ENCODE results near the gene SLC4A5.

The SLC4A5 gene

DNA sequence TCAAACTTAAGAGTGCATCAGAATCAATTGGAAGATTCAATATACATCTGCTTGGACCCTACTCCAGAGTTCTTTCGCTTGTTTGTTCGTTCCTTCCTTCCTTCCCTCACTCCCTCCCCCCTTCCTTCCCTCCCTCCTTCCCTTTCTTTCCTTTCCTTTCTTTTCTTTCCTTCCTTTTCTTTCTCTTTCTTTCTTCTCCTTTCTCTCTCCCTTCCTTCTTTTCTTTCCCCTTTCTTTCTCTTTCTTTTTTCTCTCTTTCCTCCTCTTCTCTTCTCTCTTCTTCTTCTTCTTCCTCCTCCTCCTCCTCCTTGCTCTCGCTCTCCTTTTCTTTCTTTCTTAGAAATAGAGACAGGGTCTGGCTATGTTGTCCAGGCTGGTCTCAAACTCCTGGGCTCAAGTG lies 98.9 kb downstream of the SLC4A5 start:
- in situ Hi-C loops (cut with MboI; ENCODE audit: low pct_unique_long_range_greater_than_20kb, low sequenced_read_pairs, unreplicated experiment), result no loop called here
- TF ChIP-seq, protein P1, sequence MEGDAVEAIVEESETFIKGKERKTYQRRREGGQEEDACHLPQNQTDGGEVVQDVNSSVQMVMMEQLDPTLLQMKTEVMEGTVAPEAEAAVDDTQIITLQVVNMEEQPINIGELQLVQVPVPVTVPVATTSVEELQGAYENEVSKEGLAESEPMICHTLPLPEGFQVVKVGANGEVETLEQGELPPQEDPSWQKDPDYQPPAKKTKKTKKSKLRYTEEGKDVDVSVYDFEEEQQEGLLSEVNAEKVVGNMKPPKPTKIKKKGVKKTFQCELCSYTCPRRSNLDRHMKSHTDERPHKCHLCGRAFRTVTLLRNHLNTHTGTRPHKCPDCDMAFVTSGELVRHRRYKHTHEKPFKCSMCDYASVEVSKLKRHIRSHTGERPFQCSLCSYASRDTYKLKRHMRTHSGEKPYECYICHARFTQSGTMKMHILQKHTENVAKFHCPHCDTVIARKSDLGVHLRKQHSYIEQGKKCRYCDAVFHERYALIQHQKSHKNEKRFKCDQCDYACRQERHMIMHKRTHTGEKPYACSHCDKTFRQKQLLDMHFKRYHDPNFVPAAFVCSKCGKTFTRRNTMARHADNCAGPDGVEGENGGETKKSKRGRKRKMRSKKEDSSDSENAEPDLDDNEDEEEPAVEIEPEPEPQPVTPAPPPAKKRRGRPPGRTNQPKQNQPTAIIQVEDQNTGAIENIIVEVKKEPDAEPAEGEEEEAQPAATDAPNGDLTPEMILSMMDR (IDR thresholded peaks at IDR 0.05; ENCODE audit: extremely low read depth, insufficient read depth, missing control alignments), result no peak
- DNase-seq (ENCODE audit: low spot score), result no peak

GRCh38 chr2:74242354-74243071 lies 100.7 kb downstream of the SLC4A5 start:
- TF ChIP-seq, protein P1 (IDR thresholded peaks at IDR 0.05; ENCODE audit: extremely low read depth, insufficient read depth, missing control alignments), result no peak
- no peak for DNase-seq (ENCODE audit: low spot score)
- in situ Hi-C loops (cut with MboI; ENCODE audit: low pct_unique_long_range_greater_than_20kb, low sequenced_read_pairs, unreplicated experiment), result no loop called here

GRCh38 chr2:74239346-74239745 lies 103.9 kb downstream of the SLC4A5 start:
- TF ChIP-seq, protein P1 (IDR thresholded peaks at IDR 0.05; ENCODE audit: extremely low read depth, insufficient read depth, missing control alignments), result no peak
- in situ Hi-C loops (cut with MboI; ENCODE audit: low pct_unique_long_range_greater_than_20kb, low sequenced_read_pairs, unreplicated experiment), result no loop called here
- no peak for DNase-seq (ENCODE audit: low spot score)

GRCh38 chr2:74238879-74239278 lies 104.3 kb downstream of the SLC4A5 start:
- in situ Hi-C loops (cut with MboI; ENCODE audit: low pct_unique_long_range_greater_than_20kb, low sequenced_read_pairs, unreplicated experiment), result no loop called here
- TF ChIP-seq, protein P1 (IDR thresholded peaks at IDR 0.05; ENCODE audit: extremely low read depth, insufficient read depth, missing control alignments), result no peak
- DNase-seq (ENCODE audit: low spot score), result no peak

DNA sequence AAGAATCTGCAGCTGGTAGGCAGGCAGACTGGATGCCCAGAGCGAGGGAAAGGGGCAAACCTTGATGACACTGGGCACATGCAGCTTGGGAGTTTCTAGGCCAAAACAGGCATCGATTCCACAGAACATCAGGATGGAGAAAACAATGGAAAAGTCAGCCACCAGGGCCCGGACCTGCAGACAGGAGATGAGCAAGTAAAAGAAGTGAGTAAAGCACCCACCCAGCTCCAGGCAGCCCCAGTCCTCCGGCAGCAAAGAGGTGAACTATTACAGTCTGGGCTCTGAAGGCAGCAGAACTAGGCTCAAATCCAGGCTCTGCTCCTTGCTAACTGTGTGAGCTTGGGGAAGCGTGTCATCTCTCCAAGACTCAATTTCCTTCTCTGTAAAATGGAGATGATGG lies 108.2 kb downstream of the SLC4A5 start:
- TF ChIP-seq, protein P1 (IDR thresholded peaks at IDR 0.05; ENCODE audit: extremely low read depth, insufficient read depth, missing control alignments), result no peak
- in situ Hi-C loops (cut with MboI; ENCODE audit: low pct_unique_long_range_greater_than_20kb, low sequenced_read_pairs, unreplicated experiment), result no loop called here

DNA sequence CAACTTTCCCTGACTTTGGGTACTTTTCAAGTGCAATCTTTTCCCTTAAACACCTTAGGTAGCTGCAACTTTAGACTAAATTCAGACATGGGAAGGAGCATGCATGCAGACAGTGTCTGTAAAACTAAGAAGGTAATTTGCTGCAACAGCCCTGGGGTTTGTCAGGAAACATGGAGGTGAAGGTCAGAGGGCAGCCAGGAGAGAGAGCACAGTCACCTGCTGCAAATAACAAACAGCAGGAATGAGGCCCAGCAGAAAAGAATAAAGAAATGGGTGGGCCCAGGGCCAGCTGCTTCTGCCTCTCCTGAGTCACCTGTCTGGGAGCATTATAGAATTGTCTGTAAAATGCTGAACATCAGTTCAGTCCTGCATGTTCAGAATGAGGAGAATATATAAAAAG lies 109.6 kb downstream of the SLC4A5 start:
- DNase-seq (ENCODE audit: low spot score), result no peak
- in situ Hi-C loops (cut with MboI; ENCODE audit: low pct_unique_long_range_greater_than_20kb, low sequenced_read_pairs, unreplicated experiment), result no loop called here
- TF ChIP-seq, protein P1 (IDR thresholded peaks at IDR 0.05; ENCODE audit: extremely low read depth, insufficient read depth, missing control alignments), result no peak

More for the DNA sequence above, 108.2 kb downstream of the SLC4A5 start:
- no peak for DNase-seq (ENCODE audit: low spot score)

Measured in GM13977 (cell line).